Measurements from ENCODE around the gene MAP3K9. TPM values are rescaled to one million over a fixed set of nuclear protein-coding genes. Genes with fewer than 3 reads are reported as not detected.

Gene MAP3K9
- total RNA-seq, 1 experiment from 2014 or later, result 21.4 TPM

GRCh38 chr14:70811578-70811977, 2.3 kb upstream of the MAP3K9 start:
- intact Hi-C loops (cut with micrococcal nuclease; ENCODE audit: unreplicated experiment), result loop anchor here (5.0 to 10.0 kb wide), 2 partner anchors 397 to 454 kb away; partner anchors contain the start of genes COX16 and SYNJ2BP
- Histone ChIP-seq H3K4me3 (peak overlapping the region; percentile 75; the same call in 1 of the 2 replicates), H3F3A (ENCODE audit: insufficient read depth, low read depth) (peaks cover 9% of the 10 kb centered on the region), H3K9me3 (ENCODE audit: insufficient read depth, low read depth) (no peaks in the 10 kb centered on the region), H3K9me2 (ENCODE audit: insufficient read depth) (no peaks in the 10 kb centered on the region), H3K27me3 (ENCODE audit: insufficient read depth, low read depth) (no peaks in the 10 kb centered on the region), H2AFZ (no peak overlapping the region), H3K4me2 (peak overlapping the region; percentile 84), H3K27ac (peak overlapping the region; percentile 28), H3K36me3 (ENCODE audit: low read depth) (no peaks in the 10 kb centered on the region), H3K4me1 (replicated peaks; ENCODE audit: insufficient read depth) (peaks cover 38% of the 10 kb centered on the region), H4K20me1 (ENCODE audit: insufficient read depth) (no peaks in the 10 kb centered on the region), H3K79me2 (ENCODE audit: low read depth) (peaks cover 33% of the 10 kb centered on the region)
- peak in 1 of 2 experiments; percentile 59 for DNase-seq
- TF ChIP-seq, protein P1, sequence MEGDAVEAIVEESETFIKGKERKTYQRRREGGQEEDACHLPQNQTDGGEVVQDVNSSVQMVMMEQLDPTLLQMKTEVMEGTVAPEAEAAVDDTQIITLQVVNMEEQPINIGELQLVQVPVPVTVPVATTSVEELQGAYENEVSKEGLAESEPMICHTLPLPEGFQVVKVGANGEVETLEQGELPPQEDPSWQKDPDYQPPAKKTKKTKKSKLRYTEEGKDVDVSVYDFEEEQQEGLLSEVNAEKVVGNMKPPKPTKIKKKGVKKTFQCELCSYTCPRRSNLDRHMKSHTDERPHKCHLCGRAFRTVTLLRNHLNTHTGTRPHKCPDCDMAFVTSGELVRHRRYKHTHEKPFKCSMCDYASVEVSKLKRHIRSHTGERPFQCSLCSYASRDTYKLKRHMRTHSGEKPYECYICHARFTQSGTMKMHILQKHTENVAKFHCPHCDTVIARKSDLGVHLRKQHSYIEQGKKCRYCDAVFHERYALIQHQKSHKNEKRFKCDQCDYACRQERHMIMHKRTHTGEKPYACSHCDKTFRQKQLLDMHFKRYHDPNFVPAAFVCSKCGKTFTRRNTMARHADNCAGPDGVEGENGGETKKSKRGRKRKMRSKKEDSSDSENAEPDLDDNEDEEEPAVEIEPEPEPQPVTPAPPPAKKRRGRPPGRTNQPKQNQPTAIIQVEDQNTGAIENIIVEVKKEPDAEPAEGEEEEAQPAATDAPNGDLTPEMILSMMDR (conservative IDR thresholded peaks at IDR 0.05), result no peak
- TF ChIP-seq EZH2 (IDR thresholded peaks at IDR 0.05; ENCODE audit: low read depth), result no peak
- BruUV-seq (replicated peaks), result no TSS peak
- POLR2A ChIA-PET (ENCODE audit: unreplicated experiment), result no interaction called here
- CTCF ChIA-PET, result no interaction called here

GRCh38 chr14:70811050-70811449, 1.7 kb upstream of the MAP3K9 start:
- BruUV-seq (replicated peaks), result no TSS peak
- peaks cover 38% of the 10 kb centered on the region for H3K4me1 ChIP-seq (replicated peaks; ENCODE audit: insufficient read depth)
- TF ChIP-seq, protein P1 (conservative IDR thresholded peaks at IDR 0.05), result no peak
- TF ChIP-seq EZH2 (IDR thresholded peaks at IDR 0.05; ENCODE audit: low read depth), result no peak
- peak overlapping the region; percentile 2; the same call in 1 of the 2 replicates for H3K27ac ChIP-seq
- ChIA-PET POLR2A (ENCODE audit: unreplicated experiment) (interaction anchor here (0.7 kb wide), 1 partner anchor 63 kb away, joined by 5 read pairs; no protein-coding TSS in a partner anchor), CTCF (no interaction called here)
- intact Hi-C loops (cut with micrococcal nuclease; ENCODE audit: unreplicated experiment), result loop anchor here (5.0 to 10.0 kb wide), 2 partner anchors 396 to 454 kb away; partner anchors contain the start of genes COX16 and SYNJ2BP
- H3K79me2 ChIP-seq (ENCODE audit: low read depth), result peaks cover 38% of the 10 kb centered on the region
- peak overlapping the region; percentile 86 for H2AFZ ChIP-seq
- peak overlapping the region; percentile 75 for H3K4me3 ChIP-seq
- H3K9me3 ChIP-seq (ENCODE audit: insufficient read depth, low read depth), result no peaks in the 10 kb centered on the region
- peak overlapping the region; percentile 84 for H3K4me2 ChIP-seq
- no peak for DNase-seq
- peaks cover 9% of the 10 kb centered on the region for H3F3A ChIP-seq (ENCODE audit: insufficient read depth, low read depth)
- no peaks in the 10 kb centered on the region for H3K9me2 ChIP-seq (ENCODE audit: insufficient read depth)
- no peaks in the 10 kb centered on the region for H3K36me3 ChIP-seq (ENCODE audit: low read depth)
- H3K27me3 ChIP-seq (ENCODE audit: insufficient read depth, low read depth), result no peaks in the 10 kb centered on the region
- no peaks in the 10 kb centered on the region for H4K20me1 ChIP-seq (ENCODE audit: insufficient read depth)

DNA sequence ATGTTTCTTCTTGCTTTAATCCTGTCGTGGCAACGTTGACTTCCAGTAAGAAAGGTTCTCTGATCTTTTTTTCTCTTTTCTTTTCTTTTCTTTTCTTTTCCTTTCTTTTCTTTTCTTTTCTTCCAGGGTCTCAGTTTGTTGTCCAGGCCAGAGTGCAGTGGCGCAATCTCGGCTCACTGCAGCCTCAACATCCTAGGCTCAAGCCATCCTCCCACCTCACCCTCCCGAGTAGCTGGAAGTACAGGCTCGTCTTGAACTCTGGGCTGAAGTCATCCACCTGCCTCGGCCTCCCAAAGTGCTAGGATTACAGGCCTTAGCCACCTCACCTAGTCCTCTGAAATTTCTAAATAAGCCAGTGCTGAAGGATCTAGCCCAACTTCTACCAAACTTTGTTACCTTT, 1.3 kb upstream of the MAP3K9 start:
- Histone ChIP-seq H3F3A (ENCODE audit: insufficient read depth, low read depth) (peaks cover 9% of the 10 kb centered on the region), H3K27me3 (ENCODE audit: insufficient read depth, low read depth) (no peaks in the 10 kb centered on the region), H3K4me2 (peak overlapping the region; percentile 84), H3K9me3 (ENCODE audit: insufficient read depth, low read depth) (no peaks in the 10 kb centered on the region), H3K4me1 (replicated peaks; ENCODE audit: insufficient read depth) (peaks cover 38% of the 10 kb centered on the region), H3K36me3 (ENCODE audit: low read depth) (no peaks in the 10 kb centered on the region; the same call in 1 of the 2 replicates), H3K4me3 (peak overlapping the region; percentile 75), H2AFZ (peak overlapping the region; percentile 86), H4K20me1 (ENCODE audit: insufficient read depth) (no peaks in the 10 kb centered on the region), H3K9me2 (ENCODE audit: insufficient read depth) (no peaks in the 10 kb centered on the region), H3K79me2 (ENCODE audit: low read depth) (peaks cover 43% of the 10 kb centered on the region), H3K27ac (peak overlapping the region; percentile 2; the same call in 1 of the 2 replicates)
- ChIA-PET POLR2A (ENCODE audit: unreplicated experiment) (interaction anchor here (0.7 to 1.3 kb wide), 2 partner anchors 63 to 144 kb away, joined by 5 read pairs; no protein-coding TSS in a partner anchor), CTCF (no interaction called here)
- TSS peak; percentile 64 for BruUV-seq (replicated peaks)
- no peak for TF ChIP-seq EZH2 (IDR thresholded peaks at IDR 0.05; ENCODE audit: low read depth)
- TF ChIP-seq, protein P1 (conservative IDR thresholded peaks at IDR 0.05), result no peak
- DNase-seq, result no peak
- intact Hi-C loops (cut with micrococcal nuclease; ENCODE audit: unreplicated experiment), result loop anchor here (5.0 to 10.0 kb wide), 2 partner anchors 396 to 453 kb away; partner anchors contain the start of genes COX16 and SYNJ2BP

Data from PC-9 (cell line).